KMS-11 (cell line): ENCODE results near the gene PPRC1.

ENCODE experiments used
- H2AFZ ChIP-seq: fragments of 200-600 bp; sonication (generic); 2 replicates; pipeline ENCODE4 v1.6.1; 2016; ENCODE audit warnings: antibody characterized with exemption, mixed run types, low read depth
- H3K27ac ChIP-seq: fragments of 200-600 bp; sonication (generic); 2 replicates; pipeline ENCODE4 v1.6.1; 2016; ENCODE audit warnings: mild to moderate bottlenecking, mixed run types
- H3K27me3 ChIP-seq: fragments of 200-600 bp; sonication (generic); 2 replicates; pipeline ENCODE4 v1.6.1; 2017; ENCODE audit warnings: mild to moderate bottlenecking, low read depth, mixed run types, moderate library complexity; ENCODE audit not compliant: insufficient read depth
- H3K36me3 ChIP-seq: fragments of 200-600 bp; sonication (generic); 2 replicates; pipeline ENCODE4 v1.6.1; 2017; ENCODE audit warnings: mild to moderate bottlenecking, mixed run types; ENCODE audit not compliant: insufficient read depth
- H3K4me1 ChIP-seq: fragments of 200-600 bp; sonication (generic); 2 replicates; pipeline ENCODE4 v1.6.1; 2016; ENCODE audit warnings: mild to moderate bottlenecking, low read depth, mixed run types; ENCODE audit not compliant: poor library complexity, severe bottlenecking
- H3K4me2 ChIP-seq: fragments of 200-600 bp; sonication (generic); 2 replicates; pipeline ENCODE4 v1.7.0; 2016; ENCODE audit warnings: mild to moderate bottlenecking, mixed run types
- H3K4me3 ChIP-seq: fragments of 200-600 bp; sonication (generic); IDR thresholded peaks from 2 replicates; pipeline ENCODE4 v1.6.1; 2017; ENCODE audit warnings: low read depth, low read length, mixed read lengths; ENCODE audit not compliant: insufficient read depth
- H3K79me2 ChIP-seq: fragments of 200-600 bp; sonication (generic); 2 replicates; pipeline ENCODE4 v1.6.1; 2016; ENCODE audit warnings: low read depth, mixed run types; ENCODE audit not compliant: insufficient read depth
- H3K9ac ChIP-seq: fragments of 200-600 bp; sonication (generic); 2 replicates; pipeline ENCODE4 v1.6.1; 2016; ENCODE audit warnings: mild to moderate bottlenecking, mixed run types
- H4K20me1 ChIP-seq: fragments of 200-600 bp; sonication (generic); 2 replicates; pipeline ENCODE4 v1.6.1; 2016; ENCODE audit warnings: mild to moderate bottlenecking, mixed run types; ENCODE audit not compliant: insufficient read depth
- TF ChIP-seq, protein P1 (sequence below): fragments of 200-600 bp; sonication (generic); conservative IDR thresholded peaks from 2 replicates; pipeline ENCODE4 v1.6.1; 2017; ENCODE audit warnings: low read depth, mild to moderate bottlenecking, antibody characterized with exemption, low read length, moderate library complexity, mixed read lengths

Gene PPRC1

DNA sequence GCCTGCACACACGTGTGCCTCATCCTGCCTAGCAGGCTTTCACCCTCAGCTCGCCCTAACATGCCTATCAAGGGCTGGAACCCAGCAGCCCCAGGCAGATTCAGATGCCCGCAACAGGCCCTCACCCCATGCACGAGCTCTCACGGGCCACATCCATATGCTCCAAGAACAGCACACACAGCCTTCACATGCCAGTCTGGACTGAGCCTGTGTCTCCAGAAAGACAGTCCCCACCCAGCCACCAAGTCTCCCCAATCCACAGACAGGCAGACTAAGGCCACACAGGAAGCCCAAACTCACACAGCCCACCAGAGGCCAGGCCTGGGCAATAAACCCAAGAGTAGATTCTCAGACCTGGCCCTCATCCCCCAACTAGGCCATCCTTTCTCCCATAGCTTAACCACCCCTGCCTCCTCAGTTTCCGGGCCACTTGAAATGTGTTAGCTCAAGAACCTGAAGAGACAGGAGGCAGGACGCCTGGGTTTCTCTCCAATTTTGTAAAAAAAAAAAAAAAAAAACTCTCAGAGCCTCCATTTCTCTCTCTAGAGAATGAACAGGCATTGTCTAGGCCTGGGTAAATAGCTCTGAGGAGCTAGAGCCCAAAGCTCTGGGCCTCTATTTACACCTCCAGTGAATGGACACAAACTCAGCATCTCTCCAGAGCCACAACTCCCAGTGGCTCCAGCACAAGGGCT, 19.4 kb upstream of the PPRC1 start:
- Histone ChIP-seq H3K4me2 (peak overlapping the region; percentile 100), H3K79me2 (peaks cover 59% of the 10 kb centered on the region), H3K9ac (peak overlapping the region; percentile 61; the same call in 1 of the 2 replicates), H4K20me1 (no peaks in the 10 kb centered on the region; the same call in 1 of the 2 replicates), H3K27ac (peak overlapping the region; percentile 35; the same call in 1 of the 2 replicates), H3K36me3 (no peaks in the 10 kb centered on the region; the same call in 1 of the 2 replicates), H3K27me3 (no peaks in the 10 kb centered on the region), H2AFZ (no peak overlapping the region), H3K4me1 (peaks cover 42% of the 10 kb centered on the region), H3K4me3 (no peak overlapping the region)
- TF ChIP-seq, protein P1, sequence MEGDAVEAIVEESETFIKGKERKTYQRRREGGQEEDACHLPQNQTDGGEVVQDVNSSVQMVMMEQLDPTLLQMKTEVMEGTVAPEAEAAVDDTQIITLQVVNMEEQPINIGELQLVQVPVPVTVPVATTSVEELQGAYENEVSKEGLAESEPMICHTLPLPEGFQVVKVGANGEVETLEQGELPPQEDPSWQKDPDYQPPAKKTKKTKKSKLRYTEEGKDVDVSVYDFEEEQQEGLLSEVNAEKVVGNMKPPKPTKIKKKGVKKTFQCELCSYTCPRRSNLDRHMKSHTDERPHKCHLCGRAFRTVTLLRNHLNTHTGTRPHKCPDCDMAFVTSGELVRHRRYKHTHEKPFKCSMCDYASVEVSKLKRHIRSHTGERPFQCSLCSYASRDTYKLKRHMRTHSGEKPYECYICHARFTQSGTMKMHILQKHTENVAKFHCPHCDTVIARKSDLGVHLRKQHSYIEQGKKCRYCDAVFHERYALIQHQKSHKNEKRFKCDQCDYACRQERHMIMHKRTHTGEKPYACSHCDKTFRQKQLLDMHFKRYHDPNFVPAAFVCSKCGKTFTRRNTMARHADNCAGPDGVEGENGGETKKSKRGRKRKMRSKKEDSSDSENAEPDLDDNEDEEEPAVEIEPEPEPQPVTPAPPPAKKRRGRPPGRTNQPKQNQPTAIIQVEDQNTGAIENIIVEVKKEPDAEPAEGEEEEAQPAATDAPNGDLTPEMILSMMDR: no peak

DNA sequence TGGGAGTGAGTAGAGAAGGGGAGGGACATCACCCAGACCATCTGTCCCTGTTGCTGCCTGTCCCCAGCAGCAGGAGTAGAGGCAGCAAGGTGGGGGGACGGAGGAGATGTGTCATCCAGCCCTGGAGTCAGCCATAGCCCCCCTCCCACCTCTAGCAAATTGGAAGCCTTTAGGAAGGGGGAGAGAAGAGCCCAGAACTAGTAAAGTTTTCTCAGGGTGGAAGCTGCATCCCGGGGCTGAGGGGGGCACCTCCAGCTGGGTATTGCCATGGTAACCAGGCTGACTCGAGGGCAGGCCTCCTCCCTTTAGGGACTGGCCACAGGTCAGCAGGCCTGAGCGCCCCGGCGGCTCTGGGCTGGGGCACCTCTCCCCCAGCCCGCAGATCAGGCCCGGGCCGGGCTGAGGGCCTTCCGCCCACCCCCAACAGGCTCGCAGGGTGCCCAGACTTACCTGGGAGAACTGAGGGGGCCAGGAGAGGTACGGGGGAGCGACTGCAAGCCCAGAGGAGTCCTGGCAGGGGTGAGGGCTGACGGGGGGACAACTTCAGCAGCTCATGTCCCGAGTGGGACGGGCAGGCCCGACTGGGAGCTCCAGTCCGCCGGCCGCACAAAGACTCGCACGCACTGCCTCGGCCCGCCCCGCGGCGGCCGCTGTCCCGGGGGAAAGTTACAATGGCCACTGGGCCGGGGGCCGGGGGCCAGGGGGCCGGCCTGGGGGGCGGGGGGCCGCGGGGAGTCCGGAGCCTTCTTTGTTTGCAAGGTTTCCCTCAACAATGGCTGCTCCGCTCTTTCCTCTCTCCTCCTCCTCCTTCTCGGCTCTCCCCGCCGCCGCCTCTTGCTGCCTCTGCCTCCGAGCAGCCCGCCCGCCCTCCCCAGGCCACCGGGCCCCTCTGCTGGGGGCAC, 18.6 kb upstream of the PPRC1 start:
- TF ChIP-seq, protein P1: no peak
- H2AFZ ChIP-seq: no peak overlapping the region
- H3K79me2 ChIP-seq: peaks cover 67% of the 10 kb centered on the region
- no peaks in the 10 kb centered on the region for H3K27me3 ChIP-seq
- peak overlapping the region; percentile 35; the same call in 1 of the 2 replicates for H3K27ac ChIP-seq
- H3K4me1 ChIP-seq: peaks cover 48% of the 10 kb centered on the region
- H3K4me2 ChIP-seq: peak overlapping the region; percentile 100
- peak overlapping the region; percentile 61; the same call in 1 of the 2 replicates for H3K9ac ChIP-seq
- no peaks in the 10 kb centered on the region; the same call in 1 of the 2 replicates for H3K36me3 ChIP-seq
- no peak overlapping the region for H3K4me3 ChIP-seq
- no peaks in the 10 kb centered on the region; the same call in 1 of the 2 replicates for H4K20me1 ChIP-seq

DNA sequence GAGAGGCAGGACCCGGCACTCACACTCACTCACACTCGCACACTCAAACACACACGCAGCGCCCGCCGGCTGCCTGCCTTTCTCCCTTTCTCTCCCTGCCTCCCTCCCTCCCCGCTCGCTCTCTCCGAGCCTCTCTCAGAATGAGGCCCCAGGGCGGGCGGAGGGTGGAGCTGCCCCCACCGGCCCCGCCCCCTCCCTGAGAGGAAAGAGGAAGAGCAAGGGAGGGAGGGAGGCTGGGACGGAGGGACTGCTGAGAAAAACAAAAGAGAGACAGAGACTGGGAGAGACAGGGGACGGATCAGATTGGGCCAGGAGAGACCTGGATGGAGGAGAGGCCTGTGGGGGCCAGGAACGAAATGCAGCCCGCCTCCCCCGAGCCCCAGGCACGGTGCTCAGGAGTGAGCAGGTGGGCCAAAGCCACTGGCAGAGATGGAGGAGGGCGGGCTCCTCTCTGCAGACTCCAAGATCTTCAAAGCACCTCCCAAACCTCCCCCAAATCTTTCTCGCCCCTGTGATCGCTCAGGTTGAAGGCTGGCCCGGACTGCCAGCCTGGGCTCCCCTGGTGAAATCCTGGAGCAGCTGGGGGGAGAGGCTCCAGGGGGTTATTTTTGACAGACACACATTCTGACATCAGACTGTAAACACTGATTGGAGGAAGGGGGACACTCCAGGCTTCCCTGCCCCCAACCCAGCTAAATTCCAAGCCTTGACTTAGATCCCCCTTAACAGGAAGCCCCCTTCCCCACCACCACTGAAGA, 17.8 kb upstream of the PPRC1 start:
- Histone ChIP-seq H3K4me3 (no peak overlapping the region), H3K36me3 (no peaks in the 10 kb centered on the region; the same call in 1 of the 2 replicates), H3K4me1 (peaks cover 48% of the 10 kb centered on the region), H3K27ac (peak overlapping the region; percentile 36; the same call in 1 of the 2 replicates), H3K79me2 (peaks cover 74% of the 10 kb centered on the region), H4K20me1 (no peaks in the 10 kb centered on the region; the same call in 1 of the 2 replicates), H3K9ac (peak overlapping the region; percentile 61; the same call in 1 of the 2 replicates), H3K27me3 (no peaks in the 10 kb centered on the region), H3K4me2 (peak overlapping the region; percentile 79), H2AFZ (no peak overlapping the region)
- TF ChIP-seq, protein P1: no peak

DNA sequence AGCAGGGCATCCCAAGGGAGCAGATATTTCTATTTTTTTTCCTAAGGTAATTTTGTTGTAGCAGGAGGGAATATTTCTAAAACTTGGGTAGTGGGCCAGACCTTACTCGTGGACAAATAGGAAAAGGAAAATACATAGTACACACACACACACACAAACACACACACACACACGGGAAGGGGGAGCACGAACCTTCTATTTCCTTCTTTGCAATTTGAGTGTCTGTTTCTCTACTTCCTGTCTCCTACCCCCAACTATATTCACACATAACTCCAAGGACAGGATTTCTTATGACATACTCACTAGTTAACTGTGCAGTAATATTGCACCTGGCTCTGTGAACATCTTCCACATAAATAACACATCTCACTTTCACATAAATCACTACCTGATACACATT, 17.1 kb upstream of the PPRC1 start:
- Histone ChIP-seq H4K20me1 (no peaks in the 10 kb centered on the region; the same call in 1 of the 2 replicates), H3K9ac (peak overlapping the region; percentile 61; the same call in 1 of the 2 replicates), H3K79me2 (peaks cover 74% of the 10 kb centered on the region), H2AFZ (no peak overlapping the region), H3K36me3 (no peaks in the 10 kb centered on the region; the same call in 1 of the 2 replicates), H3K27me3 (no peaks in the 10 kb centered on the region), H3K4me1 (peaks cover 48% of the 10 kb centered on the region), H3K4me3 (no peak overlapping the region), H3K4me2 (peak overlapping the region; percentile 79), H3K27ac (peak overlapping the region; percentile 36; the same call in 1 of the 2 replicates)
- TF ChIP-seq, protein P1: no peak
